GM12872 (cell line): ENCODE results near the gene SCNN1G.

Source experiments
- CTCF ChIP-seq: IDR thresholded peaks from 3 replicates; pipeline ENCODE4 v1.5.1; 2011; ENCODE audit warnings: low read depth, mild to moderate bottlenecking, low read length, moderate library complexity; ENCODE audit not compliant: insufficient read depth

SCNN1G gene

GRCh38 chr16:23182679-23183542 lies at the start of gene SCNN1G:
TSS of gene SCNN1G (plus strand) at chr16:23182745. CDS start at chr16:23186272, 3,527 bp downstream.
- no peak for TF ChIP-seq CTCF

GRCh38 chr16:23132775-23133463 lies 49.6 kb upstream of the SCNN1G start:
- no peak for TF ChIP-seq CTCF

GRCh38 chr16:23134274-23134673 lies 48.3 kb upstream of the SCNN1G start:
- no peak for TF ChIP-seq CTCF

GRCh38 chr16:23137256-23137655 lies 45.3 kb upstream of the SCNN1G start:
- TF ChIP-seq CTCF: no peak

- no peak for TF ChIP-seq CTCF
Measured at GRCh38 chr16:23137818-23138217, 44.7 kb upstream of the SCNN1G start.

- TF ChIP-seq CTCF: no peak
Measured at GRCh38 chr16:23140107-23140506, 42.4 kb upstream of the SCNN1G start.

- TF ChIP-seq CTCF: no peak
Measured at GRCh38 chr16:23141033-23141432, 41.5 kb upstream of the SCNN1G start.
